Measurements from ENCODE around the gene ALAD. TPM values are rescaled to one million over a fixed set of nuclear protein-coding genes. Genes with fewer than 3 reads are reported as not detected.
A peak's percentile ranks its signal among the peaks of the same experiment; 100 is the strongest.

Gene ALAD
- total and polyA plus RNA-seq, 9 of the 15 experiments (the other 6 are each of a cell fraction or from before 2014, with no cell fraction given): 1.3 to 12.7 (median 6.8) TPM

DNA sequence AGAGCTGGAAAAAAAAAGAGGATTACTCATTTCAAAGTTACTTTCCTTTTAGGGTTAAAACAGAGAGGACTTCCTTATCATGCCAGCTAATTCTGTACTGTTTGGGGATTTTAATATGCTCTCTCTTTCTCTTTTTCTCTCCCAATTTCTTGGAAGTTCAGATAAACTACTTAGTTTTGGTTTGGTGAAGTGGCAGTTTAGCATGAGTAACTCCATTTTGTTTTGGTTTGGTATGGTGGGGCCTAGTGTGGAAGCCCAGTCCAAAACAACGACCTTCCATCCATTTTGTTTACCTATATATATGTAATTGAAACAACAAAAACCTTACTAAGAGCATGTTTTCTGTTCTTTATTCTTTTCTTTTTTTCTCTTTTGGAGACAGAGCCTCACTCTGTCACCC is 55.4 kb downstream of the ALAD start (continued):
- TF ChIP-seq ZNF589 (CRISPR knock-in tag; IDR thresholded peaks at IDR 0.05; ENCODE audit: low read depth) (peak; percentile 92), ZZZ3 (IDR thresholded peaks at IDR 0.05) (no peak), CHCHD3 (CRISPR knock-in tag; IDR thresholded peaks at IDR 0.05) (no peak), ZNF347 (CRISPR knock-in tag; IDR thresholded peaks at IDR 0.05; ENCODE audit: low read depth) (no peak), YY1 (IDR thresholded peaks at IDR 0.05; ENCODE audit: borderline replicate concordance in 1 of 3, control insufficient read depth in 1 of 3, extremely low read depth in 1 of 3, insufficient read depth in 3 of 3, insufficient read length in 1 of 3, insufficient replicate concordance in 2 of 3, low read depth in 1 of 3, low read length in 2 of 3) (no peak), SPI1 (IDR thresholded peaks at IDR 0.05; ENCODE audit: borderline replicate concordance, low read depth, low read length) (no peak), MXI1 (IDR thresholded peaks at IDR 0.05; ENCODE audit: low read depth, low read length) (no peak), SMAD2 (IDR thresholded peaks at IDR 0.05; ENCODE audit: low read depth, low read length) (no peak), ZNF561 (CRISPR knock-in tag; conservative IDR thresholded peaks at IDR 0.05) (peak; percentile 82; the same call in 1 of the 2 replicates), TCFL5 (CRISPR knock-in tag; conservative IDR thresholded peaks at IDR 0.05) (peak; percentile 89)
- TF ChIP-seq, protein P1, sequence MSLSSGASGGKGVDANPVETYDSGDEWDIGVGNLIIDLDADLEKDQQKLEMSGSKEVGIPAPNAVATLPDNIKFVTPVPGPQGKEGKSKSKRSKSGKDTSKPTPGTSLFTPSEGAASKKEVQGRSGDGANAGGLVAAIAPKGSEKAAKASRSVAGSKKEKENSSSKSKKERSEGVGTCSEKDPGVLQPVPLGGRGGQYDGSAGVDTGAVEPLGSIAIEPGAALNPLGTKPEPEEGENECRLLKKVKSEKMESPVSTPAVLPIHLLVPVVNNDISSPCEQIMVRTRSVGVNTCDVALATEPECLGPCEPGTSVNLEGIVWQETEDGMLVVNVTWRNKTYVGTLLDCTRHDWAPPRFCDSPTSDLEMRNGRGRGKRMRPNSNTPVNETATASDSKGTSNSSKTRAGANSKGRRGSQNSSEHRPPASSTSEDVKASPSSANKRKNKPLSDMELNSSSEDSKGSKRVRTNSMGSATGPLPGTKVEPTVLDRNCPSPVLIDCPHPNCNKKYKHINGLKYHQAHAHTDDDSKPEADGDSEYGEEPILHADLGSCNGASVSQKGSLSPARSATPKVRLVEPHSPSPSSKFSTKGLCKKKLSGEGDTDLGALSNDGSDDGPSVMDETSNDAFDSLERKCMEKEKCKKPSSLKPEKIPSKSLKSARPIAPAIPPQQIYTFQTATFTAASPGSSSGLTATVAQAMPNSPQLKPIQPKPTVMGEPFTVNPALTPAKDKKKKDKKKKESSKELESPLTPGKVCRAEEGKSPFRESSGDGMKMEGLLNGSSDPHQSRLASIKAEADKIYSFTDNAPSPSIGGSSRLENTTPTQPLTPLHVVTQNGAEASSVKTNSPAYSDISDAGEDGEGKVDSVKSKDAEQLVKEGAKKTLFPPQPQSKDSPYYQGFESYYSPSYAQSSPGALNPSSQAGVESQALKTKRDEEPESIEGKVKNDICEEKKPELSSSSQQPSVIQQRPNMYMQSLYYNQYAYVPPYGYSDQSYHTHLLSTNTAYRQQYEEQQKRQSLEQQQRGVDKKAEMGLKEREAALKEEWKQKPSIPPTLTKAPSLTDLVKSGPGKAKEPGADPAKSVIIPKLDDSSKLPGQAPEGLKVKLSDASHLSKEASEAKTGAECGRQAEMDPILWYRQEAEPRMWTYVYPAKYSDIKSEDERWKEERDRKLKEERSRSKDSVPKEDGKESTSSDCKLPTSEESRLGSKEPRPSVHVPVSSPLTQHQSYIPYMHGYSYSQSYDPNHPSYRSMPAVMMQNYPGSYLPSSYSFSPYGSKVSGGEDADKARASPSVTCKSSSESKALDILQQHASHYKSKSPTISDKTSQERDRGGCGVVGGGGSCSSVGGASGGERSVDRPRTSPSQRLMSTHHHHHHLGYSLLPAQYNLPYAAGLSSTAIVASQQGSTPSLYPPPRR (CRISPR knock-in tag; IDR thresholded peaks at IDR 0.05; ENCODE audit: borderline replicate concordance): no peak
- TF ChIP-seq, protein P2, sequence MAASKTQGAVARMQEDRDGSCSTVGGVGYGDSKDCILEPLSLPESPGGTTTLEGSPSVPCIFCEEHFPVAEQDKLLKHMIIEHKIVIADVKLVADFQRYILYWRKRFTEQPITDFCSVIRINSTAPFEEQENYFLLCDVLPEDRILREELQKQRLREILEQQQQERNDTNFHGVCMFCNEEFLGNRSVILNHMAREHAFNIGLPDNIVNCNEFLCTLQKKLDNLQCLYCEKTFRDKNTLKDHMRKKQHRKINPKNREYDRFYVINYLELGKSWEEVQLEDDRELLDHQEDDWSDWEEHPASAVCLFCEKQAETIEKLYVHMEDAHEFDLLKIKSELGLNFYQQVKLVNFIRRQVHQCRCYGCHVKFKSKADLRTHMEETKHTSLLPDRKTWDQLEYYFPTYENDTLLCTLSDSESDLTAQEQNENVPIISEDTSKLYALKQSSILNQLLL (CRISPR knock-in tag; IDR thresholded peaks at IDR 0.05; ENCODE audit: borderline replicate concordance): no peak
- TF ChIP-seq, protein P3, sequence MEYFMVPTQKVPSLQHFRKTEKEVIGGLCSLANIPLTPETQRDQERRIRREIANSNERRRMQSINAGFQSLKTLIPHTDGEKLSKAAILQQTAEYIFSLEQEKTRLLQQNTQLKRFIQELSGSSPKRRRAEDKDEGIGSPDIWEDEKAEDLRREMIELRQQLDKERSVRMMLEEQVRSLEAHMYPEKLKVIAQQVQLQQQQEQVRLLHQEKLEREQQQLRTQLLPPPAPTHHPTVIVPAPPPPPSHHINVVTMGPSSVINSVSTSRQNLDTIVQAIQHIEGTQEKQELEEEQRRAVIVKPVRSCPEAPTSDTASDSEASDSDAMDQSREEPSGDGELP (CRISPR knock-in tag; IDR thresholded peaks at IDR 0.05; ENCODE audit: borderline replicate concordance): no peak
- TF ChIP-seq, protein P4, sequence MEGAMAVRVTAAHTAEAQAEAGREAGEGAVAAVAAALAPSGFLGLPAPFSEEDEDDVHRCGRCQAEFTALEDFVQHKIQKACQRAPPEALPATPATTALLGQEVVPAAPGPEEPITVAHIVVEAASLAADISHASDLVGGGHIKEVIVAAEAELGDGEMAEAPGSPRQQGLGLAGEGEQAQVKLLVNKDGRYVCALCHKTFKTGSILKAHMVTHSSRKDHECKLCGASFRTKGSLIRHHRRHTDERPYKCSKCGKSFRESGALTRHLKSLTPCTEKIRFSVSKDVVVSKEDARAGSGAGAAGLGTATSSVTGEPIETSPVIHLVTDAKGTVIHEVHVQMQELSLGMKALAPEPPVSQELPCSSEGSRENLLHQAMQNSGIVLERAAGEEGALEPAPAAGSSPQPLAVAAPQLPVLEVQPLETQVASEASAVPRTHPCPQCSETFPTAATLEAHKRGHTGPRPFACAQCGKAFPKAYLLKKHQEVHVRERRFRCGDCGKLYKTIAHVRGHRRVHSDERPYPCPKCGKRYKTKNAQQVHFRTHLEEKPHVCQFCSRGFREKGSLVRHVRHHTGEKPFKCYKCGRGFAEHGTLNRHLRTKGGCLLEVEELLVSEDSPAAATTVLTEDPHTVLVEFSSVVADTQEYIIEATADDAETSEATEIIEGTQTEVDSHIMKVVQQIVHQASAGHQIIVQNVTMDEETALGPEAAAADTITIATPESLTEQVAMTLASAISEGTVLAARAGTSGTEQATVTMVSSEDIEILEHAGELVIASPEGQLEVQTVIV (CRISPR knock-in tag; IDR thresholded peaks at IDR 0.05; ENCODE audit: borderline replicate concordance): peak; percentile 82; the same call in 1 of the 2 replicates
- TF ChIP-seq, protein P5, sequence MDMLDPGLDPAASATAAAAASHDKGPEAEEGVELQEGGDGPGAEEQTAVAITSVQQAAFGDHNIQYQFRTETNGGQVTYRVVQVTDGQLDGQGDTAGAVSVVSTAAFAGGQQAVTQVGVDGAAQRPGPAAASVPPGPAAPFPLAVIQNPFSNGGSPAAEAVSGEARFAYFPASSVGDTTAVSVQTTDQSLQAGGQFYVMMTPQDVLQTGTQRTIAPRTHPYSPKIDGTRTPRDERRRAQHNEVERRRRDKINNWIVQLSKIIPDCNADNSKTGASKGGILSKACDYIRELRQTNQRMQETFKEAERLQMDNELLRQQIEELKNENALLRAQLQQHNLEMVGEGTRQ (CRISPR knock-in tag; IDR thresholded peaks at IDR 0.05): no peak
